ENCODE data around the gene PLA2G4E. TPM values are rescaled to one million over a fixed set of nuclear protein-coding genes. Genes with fewer than 3 reads are reported as not detected.

Gene PLA2G4E, protein sequence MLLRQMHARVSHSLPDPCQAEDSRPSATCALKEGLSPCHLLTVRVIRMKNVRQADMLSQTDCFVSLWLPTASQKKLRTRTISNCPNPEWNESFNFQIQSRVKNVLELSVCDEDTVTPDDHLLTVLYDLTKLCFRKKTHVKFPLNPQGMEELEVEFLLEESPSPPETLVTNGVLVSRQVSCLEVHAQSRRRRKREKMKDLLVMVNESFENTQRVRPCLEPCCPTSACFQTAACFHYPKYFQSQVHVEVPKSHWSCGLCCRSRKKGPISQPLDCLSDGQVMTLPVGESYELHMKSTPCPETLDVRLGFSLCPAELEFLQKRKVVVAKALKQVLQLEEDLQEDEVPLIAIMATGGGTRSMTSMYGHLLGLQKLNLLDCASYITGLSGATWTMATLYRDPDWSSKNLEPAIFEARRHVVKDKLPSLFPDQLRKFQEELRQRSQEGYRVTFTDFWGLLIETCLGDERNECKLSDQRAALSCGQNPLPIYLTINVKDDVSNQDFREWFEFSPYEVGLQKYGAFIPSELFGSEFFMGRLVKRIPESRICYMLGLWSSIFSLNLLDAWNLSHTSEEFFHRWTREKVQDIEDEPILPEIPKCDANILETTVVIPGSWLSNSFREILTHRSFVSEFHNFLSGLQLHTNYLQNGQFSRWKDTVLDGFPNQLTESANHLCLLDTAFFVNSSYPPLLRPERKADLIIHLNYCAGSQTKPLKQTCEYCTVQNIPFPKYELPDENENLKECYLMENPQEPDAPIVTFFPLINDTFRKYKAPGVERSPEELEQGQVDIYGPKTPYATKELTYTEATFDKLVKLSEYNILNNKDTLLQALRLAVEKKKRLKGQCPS
- not detected for total RNA-seq

DNA sequence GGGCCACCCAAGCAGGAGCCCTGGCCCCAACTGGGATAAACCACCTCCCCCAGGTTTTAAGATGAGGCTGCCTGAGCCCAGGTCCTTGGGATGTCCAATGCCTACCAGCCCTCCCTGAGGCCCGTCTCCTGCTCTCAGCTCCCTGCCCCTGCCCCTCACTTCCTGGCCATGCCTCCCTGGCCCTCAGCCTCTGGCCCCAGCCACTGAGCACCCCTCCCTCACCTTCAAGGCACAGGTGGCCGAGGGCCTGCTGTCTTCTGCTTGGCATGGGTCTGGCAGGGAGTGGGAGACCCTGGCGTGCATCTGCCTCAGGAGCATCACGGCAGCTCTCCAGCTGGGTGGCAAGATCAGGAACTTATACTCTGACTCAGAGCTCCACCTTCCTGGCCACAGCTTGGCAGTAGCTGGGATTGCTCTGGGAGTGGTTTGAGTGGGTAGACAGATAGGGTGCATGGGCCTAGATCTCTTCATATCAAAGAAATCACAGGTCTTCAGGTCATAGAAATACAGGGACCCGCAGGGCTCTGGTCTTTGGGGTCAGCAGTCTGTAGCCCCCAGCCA is at the start of gene PLA2G4E:
Gene PLA2G4E, minus strand, starts transcription at position 330 of the 561 bp plus-strand sequence. Its CDS starts 12 bp downstream, at position 318.
- intact Hi-C loops (cut with DNase I; ENCODE audit: low total_unique reads) = no loop called here
- H3K9me3 ChIP-seq = no peaks in the 10 kb centered on the region
- H3K27me3 ChIP-seq = no peaks in the 10 kb centered on the region
- no peaks in the 10 kb centered on the region for H3K4me1 ChIP-seq
- no peak within 1 kb of the TSS for H3K27ac ChIP-seq
- no peaks in the 10 kb centered on the region for H3K36me3 ChIP-seq
- no peak for TF ChIP-seq POLR2AphosphoS5 (IDR thresholded peaks at IDR 0.05)
- TF ChIP-seq POLR2A (IDR thresholded peaks at IDR 0.05) = no peak
- TF ChIP-seq, protein P1, sequence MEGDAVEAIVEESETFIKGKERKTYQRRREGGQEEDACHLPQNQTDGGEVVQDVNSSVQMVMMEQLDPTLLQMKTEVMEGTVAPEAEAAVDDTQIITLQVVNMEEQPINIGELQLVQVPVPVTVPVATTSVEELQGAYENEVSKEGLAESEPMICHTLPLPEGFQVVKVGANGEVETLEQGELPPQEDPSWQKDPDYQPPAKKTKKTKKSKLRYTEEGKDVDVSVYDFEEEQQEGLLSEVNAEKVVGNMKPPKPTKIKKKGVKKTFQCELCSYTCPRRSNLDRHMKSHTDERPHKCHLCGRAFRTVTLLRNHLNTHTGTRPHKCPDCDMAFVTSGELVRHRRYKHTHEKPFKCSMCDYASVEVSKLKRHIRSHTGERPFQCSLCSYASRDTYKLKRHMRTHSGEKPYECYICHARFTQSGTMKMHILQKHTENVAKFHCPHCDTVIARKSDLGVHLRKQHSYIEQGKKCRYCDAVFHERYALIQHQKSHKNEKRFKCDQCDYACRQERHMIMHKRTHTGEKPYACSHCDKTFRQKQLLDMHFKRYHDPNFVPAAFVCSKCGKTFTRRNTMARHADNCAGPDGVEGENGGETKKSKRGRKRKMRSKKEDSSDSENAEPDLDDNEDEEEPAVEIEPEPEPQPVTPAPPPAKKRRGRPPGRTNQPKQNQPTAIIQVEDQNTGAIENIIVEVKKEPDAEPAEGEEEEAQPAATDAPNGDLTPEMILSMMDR (IDR thresholded peaks at IDR 0.05) = no peak
- DNase-seq (ENCODE audit: low spot score in 2 of 2) = no peak
- no peak within 1 kb of the TSS for H3K4me3 ChIP-seq

DNA sequence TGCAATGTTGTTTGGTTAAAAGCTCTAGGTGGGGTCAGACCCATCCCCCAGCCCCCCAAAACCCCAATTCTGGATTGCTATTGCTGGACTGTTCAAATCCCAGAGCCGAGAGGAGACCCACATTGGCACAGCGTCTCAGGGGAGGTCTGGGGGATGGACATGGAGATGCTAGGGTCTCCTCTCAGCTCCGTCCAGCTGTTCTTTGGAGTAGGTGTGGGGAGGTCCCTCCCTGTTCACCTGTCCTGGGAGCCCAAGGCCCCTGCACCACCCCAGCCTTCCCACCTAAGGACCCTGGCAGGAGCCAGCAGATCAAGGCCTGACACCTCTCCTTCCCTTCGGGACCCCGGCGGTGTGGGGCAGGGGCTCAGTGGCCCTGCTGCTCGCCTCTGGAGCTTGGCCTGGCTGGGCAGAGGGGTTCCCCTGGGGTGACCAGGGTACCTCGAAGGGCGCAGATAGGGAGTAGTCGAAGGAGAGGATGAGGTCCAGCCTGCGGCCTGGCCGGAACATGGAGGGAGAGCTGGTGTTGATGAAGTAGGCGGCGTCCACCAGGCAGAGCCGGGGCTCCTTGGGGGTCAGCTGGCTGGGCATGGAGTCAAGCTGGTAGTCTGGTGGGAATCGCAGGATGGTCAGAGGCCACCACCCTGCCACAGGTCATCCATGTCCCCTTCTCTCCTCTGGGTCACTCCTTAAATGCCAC is 49.6 kb upstream of the PLA2G4E start:
- no peak overlapping the region for H3K27ac ChIP-seq
- no peak overlapping the region for H3K4me3 ChIP-seq
- H3K9me3 ChIP-seq = no peaks in the 10 kb centered on the region
- no peaks in the 10 kb centered on the region for H3K36me3 ChIP-seq
- no peaks in the 10 kb centered on the region for H3K27me3 ChIP-seq
- TF ChIP-seq POLR2AphosphoS5 (IDR thresholded peaks at IDR 0.05) (no peak), POLR2A (IDR thresholded peaks at IDR 0.05) (no peak)
- TF ChIP-seq, protein P1 (IDR thresholded peaks at IDR 0.05) = no peak
- H3K4me1 ChIP-seq = no peaks in the 10 kb centered on the region
- intact Hi-C loops (cut with DNase I; ENCODE audit: low total_unique reads) = no loop called here
- DNase-seq (ENCODE audit: low spot score in 2 of 2) = no peak

DNA sequence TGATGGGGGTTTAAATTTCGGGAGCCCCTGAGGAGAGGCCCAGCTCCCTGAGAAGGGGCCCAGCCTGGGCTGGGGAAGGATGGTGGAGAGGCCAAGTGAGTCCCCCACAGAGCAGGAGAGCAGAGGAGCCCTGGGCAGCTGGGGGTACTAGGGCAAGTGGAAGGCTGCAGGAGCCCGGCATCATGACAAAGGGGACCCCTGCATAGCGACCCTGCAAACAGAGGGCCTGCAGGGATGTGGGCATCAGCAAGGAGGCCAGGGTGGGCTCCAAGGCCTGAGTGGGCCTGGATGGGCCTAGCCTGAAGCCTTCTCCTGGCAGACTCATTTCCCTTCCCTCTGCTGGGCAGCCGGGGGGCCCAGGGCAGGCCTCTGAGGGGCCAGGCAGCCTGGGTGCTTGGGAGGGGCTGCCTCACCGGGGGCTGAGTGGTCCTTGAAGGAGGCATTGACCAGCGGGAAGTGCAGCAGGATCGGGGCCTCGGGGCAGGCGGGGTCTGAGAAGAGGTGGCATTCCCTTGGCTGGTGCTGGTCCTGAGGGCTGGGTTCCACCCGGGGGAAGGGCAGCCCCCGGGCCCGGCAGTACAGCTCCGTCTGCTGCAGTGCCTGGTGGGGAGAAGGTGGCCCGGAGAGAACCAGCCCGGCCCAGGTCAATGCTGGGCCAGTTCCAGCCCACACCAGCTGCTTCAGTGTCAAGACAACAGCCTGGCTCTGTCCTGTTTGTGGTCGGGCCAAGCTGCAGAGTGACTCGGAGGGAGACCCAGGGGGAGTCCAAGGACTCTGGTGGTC is 48.8 kb upstream of the PLA2G4E start:
- intact Hi-C loops (cut with DNase I; ENCODE audit: low total_unique reads) = no loop called here
- DNase-seq (ENCODE audit: low spot score in 2 of 2) = no peak

DNA sequence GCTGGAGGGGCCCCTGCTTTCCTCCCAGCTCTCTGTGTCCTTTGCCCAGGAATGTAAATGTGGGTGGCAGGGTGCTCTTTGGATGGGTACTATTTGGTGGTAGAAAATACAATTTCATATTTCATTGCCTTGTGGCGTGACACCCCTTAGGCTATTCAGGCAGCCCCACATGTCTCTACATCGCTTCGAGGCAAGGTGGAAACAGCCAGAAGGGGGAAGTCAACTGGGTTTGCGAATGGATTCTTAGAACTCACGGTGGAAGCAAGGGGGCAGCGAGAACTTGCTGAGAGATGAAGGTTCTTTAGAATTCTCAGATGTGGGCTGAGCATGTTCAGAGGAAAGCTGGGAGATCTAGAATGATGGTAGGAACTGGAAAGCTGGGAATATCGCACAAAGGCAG is 48.2 kb upstream of the PLA2G4E start:
- Histone ChIP-seq H3K4me1 (no peaks in the 10 kb centered on the region), H3K36me3 (no peaks in the 10 kb centered on the region), H3K9me3 (no peaks in the 10 kb centered on the region), H3K27me3 (no peaks in the 10 kb centered on the region), H3K27ac (no peak overlapping the region), H3K4me3 (no peak overlapping the region)
- TF ChIP-seq POLR2AphosphoS5 (IDR thresholded peaks at IDR 0.05) (no peak), POLR2A (IDR thresholded peaks at IDR 0.05) (no peak)
- TF ChIP-seq, protein P1 (IDR thresholded peaks at IDR 0.05) = no peak
- DNase-seq (ENCODE audit: low spot score in 2 of 2) = no peak
- intact Hi-C loops (cut with DNase I; ENCODE audit: low total_unique reads) = no loop called here

More for the DNA sequence above, 48.8 kb upstream of the PLA2G4E start:
- H3K27me3 ChIP-seq = no peaks in the 10 kb centered on the region
- no peak overlapping the region for H3K27ac ChIP-seq
- no peaks in the 10 kb centered on the region for H3K9me3 ChIP-seq
- H3K4me1 ChIP-seq = no peaks in the 10 kb centered on the region
- TF ChIP-seq POLR2AphosphoS5 (IDR thresholded peaks at IDR 0.05) (no peak), POLR2A (IDR thresholded peaks at IDR 0.05) (no peak)
- TF ChIP-seq, protein P1 (IDR thresholded peaks at IDR 0.05) = no peak
- H3K4me3 ChIP-seq = no peak overlapping the region
- no peaks in the 10 kb centered on the region for H3K36me3 ChIP-seq

Data from breast epithelium (tissue), 4 donors.